GM19452 (cell line): ENCODE data around the gene RCAN2.
"Not testable (repeated sequence)": the region's sequence is repeated elsewhere in the genome, so short reads cannot be mapped to it uniquely, and the experiment has no call there.

Source experiments
- ATAC-seq: cut with Tn5 transposase; IDR thresholded peaks from one replicate; pipeline ENCODE4 v1.9.1; 2021; ENCODE audit not compliant: unreplicated experiment

Gene RCAN2

GRCh38 chr6:46440641-46441040 lies 50.6 kb downstream of the RCAN2 start:
- no peak for ATAC-seq

DNA sequence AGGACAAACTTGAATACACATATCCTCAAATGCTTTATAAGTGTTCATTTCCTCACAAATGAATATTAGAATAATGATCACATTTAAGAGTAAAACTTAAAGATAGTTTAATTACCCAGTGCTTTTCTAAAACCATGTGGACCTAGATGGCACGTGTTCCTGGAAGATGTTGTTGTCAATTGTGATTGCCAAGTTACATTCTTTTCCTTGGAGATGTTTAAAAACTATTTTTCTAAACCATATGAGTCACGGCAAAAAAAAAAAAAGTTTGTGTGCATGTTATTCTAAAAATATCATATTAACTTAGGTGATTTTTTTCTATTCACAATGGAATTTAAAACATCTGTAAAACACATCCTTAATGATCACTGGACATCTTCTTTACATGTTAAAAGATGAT lies 51.1 kb downstream of the RCAN2 start:
- ATAC-seq, result no peak

DNA sequence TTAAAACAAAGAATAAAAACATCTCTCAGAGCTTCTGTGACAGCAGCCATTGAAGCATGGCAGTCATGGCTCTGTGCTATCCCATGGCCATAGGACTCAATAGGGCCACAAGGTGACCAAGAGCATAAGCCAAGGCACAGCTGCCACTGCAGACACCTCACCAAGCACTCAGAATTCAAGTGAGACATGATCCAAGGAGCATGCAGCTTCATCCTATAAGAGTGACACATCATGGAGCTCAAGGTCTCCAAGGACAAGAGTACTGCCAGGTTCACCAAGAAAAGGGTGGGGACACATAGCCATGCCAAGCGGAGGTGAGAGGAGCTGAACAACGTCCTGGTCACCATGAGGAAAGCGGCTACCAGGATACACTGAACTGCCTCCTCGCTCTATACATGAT lies 53.0 kb downstream of the RCAN2 start:
- ATAC-seq, result no peak

DNA sequence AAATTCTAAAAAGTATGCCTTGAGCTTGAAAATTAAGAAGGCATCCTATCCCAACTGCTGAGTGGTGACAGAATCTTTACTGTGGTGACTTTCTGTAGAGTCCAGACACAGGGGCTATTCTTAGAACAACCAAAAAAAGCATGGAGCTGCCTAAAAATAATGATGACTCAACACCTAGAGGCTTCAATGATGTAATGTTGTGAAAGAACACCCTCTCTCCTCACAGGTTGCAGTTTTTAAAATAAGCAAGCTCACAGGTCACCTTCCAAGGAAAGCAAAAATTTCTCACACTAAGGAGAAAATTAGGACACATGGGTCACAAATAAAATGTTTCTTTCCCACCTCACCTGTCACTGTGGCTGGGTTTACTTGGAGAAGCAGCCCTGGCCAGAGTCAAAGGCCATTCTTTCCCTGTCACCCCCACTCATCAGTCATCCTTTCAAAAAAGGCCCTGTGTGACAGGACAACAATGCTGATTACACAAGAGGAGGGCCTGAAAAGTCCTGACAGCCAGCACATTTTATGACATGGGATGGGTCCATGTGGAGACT lies 53.5 kb downstream of the RCAN2 start:
- no peak for ATAC-seq

DNA sequence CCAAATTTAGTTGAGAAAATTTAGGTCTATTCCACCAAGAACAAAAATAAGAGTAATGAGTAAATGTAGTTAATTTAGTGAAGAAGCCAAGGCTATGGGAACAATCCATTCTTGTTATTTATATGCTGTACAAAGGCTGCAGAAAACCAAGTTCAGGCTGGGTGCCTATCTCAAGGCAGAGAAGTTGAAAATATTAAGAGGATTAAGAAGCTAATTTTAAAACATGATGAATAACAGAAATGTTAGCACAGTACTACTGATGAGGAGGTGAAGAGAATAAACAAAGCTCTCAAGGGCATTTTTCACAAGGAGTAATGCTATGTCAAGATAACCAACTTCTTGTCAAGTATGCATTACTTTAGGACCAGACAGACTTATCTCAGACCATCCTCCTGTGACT lies 68.6 kb downstream of the RCAN2 start:
- ATAC-seq, result no peak

- ATAC-seq, result no peak
These were observed 69.3 kb downstream of the RCAN2 start for GRCh38 chr6:46421939-46422338.

DNA sequence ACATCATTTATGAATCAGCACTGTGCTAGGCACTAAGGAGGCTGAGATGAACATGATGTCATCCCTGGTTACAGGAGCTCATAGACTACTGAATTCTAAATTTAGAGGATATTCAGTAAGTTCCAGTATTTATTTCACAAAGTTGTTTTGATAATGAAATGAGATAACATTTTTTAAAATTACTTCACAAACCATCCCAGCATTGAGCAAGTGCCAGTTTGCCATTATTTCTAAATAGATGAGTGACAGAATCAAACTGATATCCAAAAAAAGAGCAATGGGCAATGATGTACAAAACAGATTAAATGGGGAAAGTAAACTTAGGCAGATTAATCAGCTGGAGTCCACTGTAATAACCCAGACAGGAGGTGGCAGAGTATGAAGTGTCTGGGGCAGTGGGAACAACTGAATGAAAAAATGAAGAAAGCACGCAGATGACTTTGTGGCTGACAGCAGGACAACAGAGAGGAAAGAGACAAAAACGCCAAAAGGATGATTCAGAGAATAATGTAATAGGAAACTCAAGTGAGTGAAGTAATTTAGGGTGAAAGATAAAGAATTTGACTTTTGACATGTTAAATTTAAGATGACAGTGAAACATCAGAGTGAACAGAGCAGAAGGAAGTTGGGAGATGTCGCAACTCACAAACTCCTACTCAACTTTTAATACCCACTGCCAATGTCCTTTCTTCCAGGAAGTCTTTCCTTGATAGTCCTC lies 70.2 kb downstream of the RCAN2 start:
- ATAC-seq, result no peak

GRCh38 chr6:46419576-46420002 lies 71.7 kb downstream of the RCAN2 start:
- no peak for ATAC-seq

DNA sequence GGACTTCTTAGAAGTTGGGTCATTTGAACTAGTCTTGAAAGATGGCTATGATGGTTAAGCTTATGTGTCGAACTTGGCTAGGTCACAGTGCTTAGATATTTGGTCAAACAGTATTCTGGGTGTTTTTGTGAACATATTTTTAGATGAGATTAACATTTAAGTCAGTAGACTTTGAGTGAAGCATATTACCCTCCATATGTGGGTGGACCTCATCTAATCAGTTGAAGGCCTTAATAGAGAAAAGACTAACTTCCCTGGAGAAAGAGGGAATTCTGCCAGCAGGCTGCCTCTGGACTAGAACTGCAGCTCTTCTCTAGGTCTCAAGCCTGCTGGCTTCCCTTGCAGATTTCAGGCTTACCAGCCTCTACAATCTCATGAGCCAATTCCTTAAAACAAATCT lies 76.9 kb downstream of the RCAN2 start:
- no peak for ATAC-seq

DNA sequence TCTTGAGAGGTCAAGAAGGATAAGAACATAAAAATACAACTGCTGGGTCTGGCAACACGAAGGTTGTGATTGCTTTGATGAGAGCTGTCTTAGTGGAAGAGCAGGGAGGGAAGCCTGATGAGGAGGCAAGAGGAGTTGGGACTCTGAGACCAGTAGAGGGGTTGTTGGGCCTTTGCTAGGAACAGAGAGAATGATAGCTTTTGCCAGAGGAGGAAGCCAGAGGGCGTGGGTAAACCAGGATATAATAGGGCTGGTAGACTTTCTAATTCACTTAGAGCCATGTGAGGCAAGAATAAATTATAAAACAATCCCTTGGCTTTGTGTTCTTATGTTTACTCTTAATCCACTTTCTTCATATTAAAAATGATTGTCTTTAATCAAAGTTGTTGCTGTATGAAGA lies 78.6 kb downstream of the RCAN2 start:
- ATAC-seq, result no peak

DNA sequence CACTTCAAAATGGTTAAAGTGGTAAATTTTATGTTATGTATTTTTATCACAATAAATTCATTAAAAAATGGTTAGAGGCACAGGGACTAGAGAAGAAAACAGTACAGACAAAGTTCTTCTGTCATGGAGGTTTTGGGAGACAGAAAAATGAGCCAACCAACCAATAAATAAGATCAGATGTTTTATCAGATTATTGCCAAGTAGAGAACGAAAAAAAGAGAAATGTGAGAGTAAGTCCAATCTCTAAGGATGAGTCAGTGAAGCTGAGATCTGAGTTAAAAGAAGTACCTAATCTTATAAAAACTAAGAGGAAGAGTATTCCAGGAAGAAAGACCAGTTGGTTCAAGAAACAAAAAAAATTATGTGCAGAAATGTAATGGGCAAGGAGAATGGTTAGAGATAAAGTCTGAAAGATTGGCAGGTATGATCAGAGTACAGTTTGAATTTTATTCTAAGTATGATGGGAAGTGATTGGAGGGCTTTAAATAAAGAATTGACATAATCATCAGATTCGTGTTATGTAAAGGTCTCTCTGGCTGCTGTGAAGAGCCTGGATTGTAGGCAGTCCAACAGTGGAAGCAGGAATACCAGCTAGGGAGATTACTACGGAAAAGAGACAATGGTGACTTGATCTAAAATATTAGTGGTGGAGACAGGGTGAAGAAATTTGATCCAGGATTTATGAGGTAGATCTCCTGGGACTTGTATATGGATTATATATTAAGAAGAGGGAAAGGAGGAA lies 79.6 kb downstream of the RCAN2 start:
- no peak for ATAC-seq

DNA sequence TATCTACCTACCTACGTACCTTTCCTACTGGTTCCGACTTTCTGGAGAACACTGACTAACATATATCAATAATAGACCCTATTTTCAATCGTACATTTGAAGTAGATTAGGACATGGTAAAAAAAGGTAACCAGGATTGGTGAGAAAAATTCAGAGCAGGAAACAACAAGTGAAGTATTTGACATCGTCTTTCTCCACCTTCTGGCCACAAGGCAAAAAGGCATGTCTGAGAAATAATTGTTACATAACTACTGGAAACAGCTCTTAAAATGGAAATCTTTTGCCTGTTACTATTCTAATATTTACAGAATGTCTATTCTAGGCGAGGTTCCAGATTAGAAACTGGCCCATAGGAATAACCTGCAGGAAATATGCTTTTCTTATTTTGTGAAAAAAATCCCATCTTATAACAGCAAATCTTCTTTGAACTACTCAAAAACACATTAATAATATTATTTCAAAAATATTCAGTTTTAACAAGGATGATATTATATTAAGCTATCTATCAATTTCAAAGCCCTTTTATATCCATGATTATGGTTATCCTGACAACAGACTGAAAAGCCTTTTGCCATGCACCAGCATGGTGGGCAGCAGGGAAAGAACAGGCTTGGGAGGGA lies 80.8 kb downstream of the RCAN2 start:
- ATAC-seq, result no peak

GRCh38 chr6:46407776-46408530 lies 83.3 kb downstream of the RCAN2 start:
- no peak for ATAC-seq

- ATAC-seq, result no peak
These were observed 84.0 kb downstream of the RCAN2 start for GRCh38 chr6:46407246-46407645.

DNA sequence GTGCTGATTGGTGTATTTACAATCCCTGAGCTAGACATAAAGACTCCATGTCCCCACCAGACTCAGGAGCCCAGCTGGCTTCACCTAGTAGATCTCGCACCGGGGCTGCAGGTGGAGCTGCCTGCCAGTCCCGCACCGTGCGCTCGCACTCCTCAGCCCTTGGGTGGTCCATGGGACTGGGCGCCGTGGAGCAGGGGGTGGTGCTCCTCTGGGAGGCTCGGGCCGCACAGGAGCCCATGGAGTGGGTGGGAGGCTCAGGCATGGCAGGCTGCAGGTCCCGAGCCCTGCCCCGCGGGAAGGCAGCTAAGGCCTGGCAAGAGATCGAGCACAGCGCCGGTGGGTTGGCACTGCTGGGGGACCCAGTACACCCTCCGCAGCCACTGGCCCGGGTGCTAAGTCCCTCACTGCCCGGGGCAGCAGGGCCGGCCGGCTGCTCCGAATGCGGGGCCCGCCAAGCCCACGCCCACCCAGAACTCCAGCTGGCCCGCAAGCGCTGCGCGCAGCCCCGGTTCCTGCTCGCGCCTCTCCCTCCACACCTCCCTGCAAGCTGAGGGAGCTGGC lies 85.5 kb downstream of the RCAN2 start:
- ATAC-seq, result not testable (repeated sequence)

DNA sequence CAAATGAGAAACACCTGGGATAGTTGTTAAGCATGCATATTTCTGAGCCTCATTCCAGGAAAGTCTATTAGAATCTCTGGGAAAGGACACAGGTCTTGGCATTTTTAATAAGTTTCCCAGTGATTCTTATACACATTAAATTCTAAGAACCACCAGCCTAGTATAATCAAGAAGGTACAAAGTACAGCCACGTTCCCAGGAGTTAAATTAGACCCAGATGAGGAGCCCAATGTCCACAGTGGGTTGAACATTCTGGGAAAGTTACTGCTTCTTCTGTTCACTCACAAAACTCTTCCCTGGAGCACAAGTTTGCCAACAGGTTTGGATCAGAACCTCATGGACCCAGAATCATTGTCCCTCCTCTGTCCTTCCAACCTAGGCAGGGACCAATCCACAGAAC lies 90.4 kb downstream of the RCAN2 start:
- no peak for ATAC-seq

DNA sequence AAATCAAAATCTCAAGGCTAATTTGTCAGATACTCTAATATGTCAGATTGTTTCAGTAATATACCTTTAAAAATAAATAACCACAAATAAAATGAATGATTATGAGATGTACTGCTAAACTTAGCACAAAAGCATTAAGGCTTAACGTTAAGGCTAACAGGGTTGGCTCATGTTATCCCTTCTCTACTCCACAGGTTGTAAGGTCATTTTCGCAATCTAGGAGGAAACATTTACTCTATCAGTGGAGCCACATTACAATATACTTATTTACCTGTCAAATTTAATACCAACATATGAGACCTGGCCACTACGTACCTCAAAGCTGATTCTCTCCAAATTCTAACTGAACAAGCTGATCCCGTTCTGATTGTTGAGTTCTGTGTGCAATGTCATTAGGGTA lies 95.7 kb downstream of the RCAN2 start:
- no peak for ATAC-seq

DNA sequence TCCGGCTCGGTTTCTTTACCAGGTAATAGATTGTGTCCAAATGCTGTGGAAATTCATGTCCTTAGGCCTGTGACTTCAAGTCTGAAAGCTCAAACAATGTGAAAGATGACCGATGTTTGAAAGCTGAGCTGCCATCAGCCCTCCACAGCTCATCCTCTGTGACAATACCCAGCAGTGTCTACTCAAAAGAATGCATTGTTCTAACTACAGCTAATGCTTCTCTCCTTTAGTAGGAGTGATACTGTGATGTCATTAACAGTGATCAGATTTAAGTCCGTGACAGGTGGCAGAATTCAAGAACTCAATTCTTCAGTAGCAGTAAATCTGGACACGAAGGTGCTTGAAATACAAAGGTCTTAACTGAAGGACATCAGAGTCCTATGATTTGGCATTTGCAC lies 97.3 kb downstream of the RCAN2 start:
- no peak for ATAC-seq

GRCh38 chr6:46393161-46393939 lies 97.9 kb downstream of the RCAN2 start:
- no peak for ATAC-seq

DNA sequence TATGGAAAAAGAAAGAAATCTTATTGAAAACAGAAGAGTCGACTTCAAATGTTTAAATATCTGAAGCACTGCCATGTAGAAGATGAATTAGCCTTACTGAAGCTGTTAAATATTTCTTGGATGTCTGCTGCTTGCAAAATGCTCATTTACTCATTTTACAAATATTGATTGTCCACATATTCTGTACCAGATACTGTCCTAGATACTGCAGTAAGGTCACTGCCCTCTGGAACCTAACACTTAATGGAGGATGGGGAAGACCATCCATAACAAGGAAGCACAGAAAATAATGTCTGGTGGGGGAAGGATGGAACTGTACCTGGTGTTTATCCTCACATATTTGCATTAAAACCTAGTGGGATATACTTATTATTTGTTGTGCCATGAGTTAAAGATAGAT lies 99.0 kb downstream of the RCAN2 start:
- no peak for ATAC-seq
